H7 (cell line): Measurements from ENCODE around the gene CWF19L2. TPM values are rescaled to one million over a fixed set of nuclear protein-coding genes. Genes with fewer than 3 reads are reported as not detected.
"Not testable (repeated sequence)": the region's sequence is repeated elsewhere in the genome, so short reads cannot be mapped to it uniquely, and the experiment has no call there.

ENCODE experiments used
- DNase-seq: peaks from one replicate; pipeline ENCODE4 v3.0.0; 2012
- H3K27me3 ChIP-seq: 2 replicates; pipeline ENCODE4 v1.6.0; 2011; ENCODE audit warnings: mild to moderate bottlenecking, low read length; ENCODE audit not compliant: control insufficient read depth, insufficient read depth
- H3K36me3 ChIP-seq: replicated peaks from 2 replicates; pipeline ENCODE4 v1.5.1; 2011; ENCODE audit warnings: low read length; ENCODE audit not compliant: control insufficient read depth, insufficient read depth
- H3K4me3 ChIP-seq: 2 replicates; pipeline ENCODE4 v1.5.1; 2011; ENCODE audit warnings: low read depth, mild to moderate bottlenecking, control low read depth, low read length, moderate library complexity; ENCODE audit not compliant: insufficient read depth
- total RNA-seq: library from RNA; depleted of rRNA; stranded (reverse); fragments of >200 nt; shearing (Covaris generic); gene quantifications from 2 replicates; pipeline ENCODE4 v1.2.3, GENCODE V29; 2014

Gene CWF19L2
- total RNA-seq, 1 experiment from 2014 or later = 9.8 TPM

DNA sequence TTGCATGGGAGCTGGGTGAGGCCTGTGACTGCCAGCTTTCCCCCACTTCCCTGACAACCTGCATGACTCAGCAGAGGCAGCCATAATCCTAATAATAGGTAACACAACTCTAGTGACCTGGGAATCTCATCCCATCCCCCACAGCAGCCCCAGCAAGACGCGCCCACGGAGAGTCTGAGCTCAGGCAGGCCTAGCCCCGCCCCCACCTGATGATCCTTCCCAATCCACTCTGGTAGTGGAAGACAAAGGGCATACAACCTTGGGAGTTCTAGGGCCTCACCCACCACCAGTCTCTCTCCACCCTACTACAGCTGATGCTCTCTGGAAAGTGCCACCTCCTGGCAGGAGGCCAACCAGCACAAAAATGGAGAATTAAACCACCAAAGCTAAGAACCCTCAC lies 60.3 kb downstream of the CWF19L2 start:
- DNase-seq = peak; percentile 7
- Histone ChIP-seq H3K27me3 (no peaks in the 10 kb centered on the region), H3K4me3 (no peak overlapping the region), H3K36me3 (no peaks in the 10 kb centered on the region)

GRCh38 chr11:107392611-107393010 lies 65.0 kb downstream of the CWF19L2 start:
- no peak overlapping the region for H3K4me3 ChIP-seq
- H3K27me3 ChIP-seq = no peaks in the 10 kb centered on the region
- H3K36me3 ChIP-seq = no peaks in the 10 kb centered on the region
- DNase-seq = no peak

GRCh38 chr11:107390701-107391100 lies 66.9 kb downstream of the CWF19L2 start:
- not testable (repeated sequence) for H3K27me3 ChIP-seq, H3K4me3 ChIP-seq, DNase-seq, H3K36me3 ChIP-seq

GRCh38 chr11:107387666-107388065 lies 70.0 kb downstream of the CWF19L2 start:
- no peak for DNase-seq
- no peaks in the 10 kb centered on the region for H3K36me3 ChIP-seq

DNA sequence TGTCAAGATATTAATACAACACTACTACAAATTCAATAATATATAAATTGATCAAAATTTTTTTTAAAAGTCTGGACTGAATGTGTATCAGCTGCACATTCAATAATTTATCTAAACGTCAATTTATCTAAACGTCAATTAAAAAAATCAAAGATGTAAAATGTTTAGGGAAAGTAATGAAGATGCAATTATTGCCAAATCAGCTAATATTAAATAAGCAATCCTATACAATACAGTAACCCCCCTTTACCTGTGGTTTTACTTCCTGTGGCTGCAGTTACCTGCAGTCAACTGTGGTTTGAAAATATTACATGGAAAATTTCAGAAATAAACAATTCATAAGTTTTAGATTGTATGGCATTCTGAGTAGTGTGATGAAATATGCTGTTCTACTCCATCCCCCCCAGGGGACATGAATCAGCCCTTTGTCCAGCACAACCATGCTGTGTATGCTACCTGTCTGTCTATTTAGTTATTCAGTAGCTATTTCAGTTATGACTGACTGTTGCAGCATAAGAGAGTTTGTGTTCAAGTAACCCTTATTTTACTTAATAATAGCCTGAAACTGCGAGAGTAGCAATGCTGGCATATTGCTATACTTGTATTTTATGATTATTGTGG lies 72.2 kb downstream of the CWF19L2 start:
- no peak for DNase-seq
- no peaks in the 10 kb centered on the region for H3K36me3 ChIP-seq
- H3K27me3 ChIP-seq = no peaks in the 10 kb centered on the region

More at GRCh38 chr11:107387666-107388065, 70.0 kb downstream of the CWF19L2 start:
- Histone ChIP-seq H3K4me3 (no peak overlapping the region), H3K27me3 (no peaks in the 10 kb centered on the region)

GRCh38 chr11:107384144-107384852 lies 73.3 kb downstream of the CWF19L2 start:
- Histone ChIP-seq H3K4me3 (no peak overlapping the region), H3K27me3 (no peaks in the 10 kb centered on the region)
- DNase-seq = no peak

More for the DNA sequence above, 72.2 kb downstream of the CWF19L2 start:
- no peak overlapping the region for H3K4me3 ChIP-seq

DNA sequence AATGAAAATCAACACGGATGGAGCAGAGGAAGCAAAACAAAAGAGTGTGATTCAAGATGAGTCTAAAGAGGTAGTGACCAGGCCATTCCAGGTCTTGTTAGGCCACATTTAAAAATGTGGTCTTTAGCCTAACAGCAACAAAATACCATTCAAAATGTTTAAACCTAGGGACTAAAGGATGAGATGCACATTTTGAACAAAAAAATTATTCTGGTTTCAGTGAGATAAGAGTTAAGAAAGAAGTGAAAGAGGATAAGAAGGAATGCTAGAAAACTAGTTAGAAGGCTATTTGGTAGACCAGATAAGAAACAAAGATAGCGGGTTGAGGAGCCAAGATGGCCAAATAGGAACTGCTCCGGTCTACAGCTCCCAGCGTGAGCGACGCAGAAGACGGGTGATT lies 85.2 kb downstream of the CWF19L2 start:
- no peak for DNase-seq
- Histone ChIP-seq H3K27me3 (no peaks in the 10 kb centered on the region), H3K4me3 (peak overlapping the region; percentile 34; the same call in 1 of the 2 replicates), H3K36me3 (no peaks in the 10 kb centered on the region)

More at GRCh38 chr11:107384144-107384852, 73.3 kb downstream of the CWF19L2 start:
- no peaks in the 10 kb centered on the region for H3K36me3 ChIP-seq

DNA sequence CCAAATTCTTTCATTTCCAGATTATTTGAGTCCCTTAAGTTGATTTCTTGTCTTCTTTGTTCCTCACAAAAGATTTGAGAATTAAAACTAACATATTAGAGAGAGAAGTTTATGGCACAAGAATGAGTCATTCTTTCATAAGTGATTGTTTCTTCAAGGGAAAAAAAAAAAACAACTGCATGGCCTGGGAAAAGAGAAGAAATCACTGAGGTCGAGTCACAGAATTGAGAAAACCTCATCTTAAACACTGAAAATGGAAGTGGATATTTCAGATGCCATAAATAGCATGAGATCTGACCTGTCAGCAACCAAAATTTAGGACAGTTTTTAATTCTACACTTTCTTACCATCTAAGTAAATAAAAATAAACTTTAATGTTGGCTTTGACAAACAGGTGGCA lies 87.2 kb downstream of the CWF19L2 start:
- Histone ChIP-seq H3K27me3 (no peaks in the 10 kb centered on the region), H3K4me3 (no peak overlapping the region), H3K36me3 (no peaks in the 10 kb centered on the region)
- DNase-seq = no peak

DNA sequence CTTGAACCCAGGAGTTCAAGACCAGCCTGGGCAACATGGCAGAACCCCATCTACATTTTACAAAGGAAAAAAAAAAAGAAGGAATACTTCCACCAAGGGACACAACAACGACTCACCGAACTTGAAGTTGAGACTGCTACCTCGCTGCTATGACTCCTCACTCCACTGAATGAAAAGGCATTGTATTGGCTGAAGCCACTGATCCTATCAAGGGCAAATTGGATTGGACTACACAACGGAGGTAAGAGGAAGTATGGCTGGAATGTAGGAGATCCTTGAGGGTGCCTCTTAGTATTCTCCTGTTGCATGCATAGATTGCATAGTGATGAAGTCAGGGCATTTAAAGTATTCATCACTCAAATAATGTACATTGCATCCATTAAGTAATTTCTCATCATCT lies 97.9 kb downstream of the CWF19L2 start:
- Histone ChIP-seq H3K36me3 (no peaks in the 10 kb centered on the region), H3K27me3 (no peaks in the 10 kb centered on the region), H3K4me3 (no peak overlapping the region)
- DNase-seq = no peak

GRCh38 chr11:107357877-107358276 lies 99.7 kb downstream of the CWF19L2 start:
- no peak for DNase-seq
- Histone ChIP-seq H3K27me3 (no peaks in the 10 kb centered on the region), H3K36me3 (no peaks in the 10 kb centered on the region), H3K4me3 (no peak overlapping the region)

GRCh38 chr11:107354780-107355179 lies 102.8 kb downstream of the CWF19L2 start:
- H3K36me3 ChIP-seq = no peaks in the 10 kb centered on the region
- H3K27me3 ChIP-seq = no peaks in the 10 kb centered on the region
- H3K4me3 ChIP-seq = no peak overlapping the region
- no peak for DNase-seq

DNA sequence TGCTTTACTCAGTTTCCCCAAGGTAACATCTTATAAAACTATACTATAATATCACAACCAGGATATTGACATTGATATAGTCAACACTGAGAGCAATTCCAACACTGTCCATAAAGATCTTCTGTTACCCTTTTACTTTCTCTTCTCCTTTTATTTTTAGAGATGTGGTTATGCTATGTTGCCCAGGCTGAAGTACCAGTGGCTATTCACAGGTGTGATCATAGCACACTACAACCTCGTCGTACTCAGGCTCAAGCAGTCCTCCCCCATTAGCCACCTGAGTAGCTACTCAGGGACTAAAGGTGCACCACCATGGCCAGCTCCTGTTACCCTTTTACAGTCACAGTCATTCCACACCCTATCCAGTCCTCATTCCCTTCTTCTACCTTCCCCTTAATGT lies 119.7 kb downstream of the CWF19L2 start:
- Histone ChIP-seq H3K4me3 (no peak overlapping the region), H3K27me3 (no peaks in the 10 kb centered on the region), H3K36me3 (no peaks in the 10 kb centered on the region)
- DNase-seq = no peak

- no peaks in the 10 kb centered on the region for H3K27me3 ChIP-seq
- DNase-seq = no peak
- no peaks in the 10 kb centered on the region for H3K36me3 ChIP-seq
- H3K4me3 ChIP-seq = no peak overlapping the region
Measured at GRCh38 chr11:107331728-107332127, 125.9 kb downstream of the CWF19L2 start.

- Histone ChIP-seq H3K4me3 (no peak overlapping the region), H3K36me3 (no peaks in the 10 kb centered on the region), H3K27me3 (no peaks in the 10 kb centered on the region)
- DNase-seq = no peak
Measured at GRCh38 chr11:107329164-107329563, 128.5 kb downstream of the CWF19L2 start.

DNA sequence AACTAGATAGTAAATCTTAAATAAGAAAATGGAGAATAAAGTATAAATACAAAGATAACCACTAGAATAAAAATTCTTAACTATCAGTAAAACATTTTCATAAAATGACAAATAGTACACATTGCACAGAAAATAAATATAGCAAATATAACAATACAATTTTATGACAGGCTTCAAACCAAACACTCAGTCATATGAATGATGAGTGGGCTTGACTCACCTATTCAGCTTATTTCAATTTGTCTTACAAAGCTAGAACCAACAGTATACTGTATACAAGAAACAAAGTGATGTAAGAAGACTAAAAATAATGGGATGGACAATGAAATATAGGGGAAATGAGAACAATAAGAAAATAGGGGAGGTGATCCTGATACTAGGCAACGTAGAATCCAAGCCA lies 141.2 kb downstream of the CWF19L2 start:
- 0 out of 2 replicates have a peak, but pooled peaks cover 2% of the 10 kb centered on the region for H3K36me3 ChIP-seq
- no peaks in the 10 kb centered on the region for H3K27me3 ChIP-seq
- no peak overlapping the region for H3K4me3 ChIP-seq
- no peak for DNase-seq
